Cardiac muscle cell (in vitro differentiated cells and primary cell): ENCODE data around the gene POU6F2. TPM values are rescaled to one million over a fixed set of nuclear protein-coding genes. Genes with fewer than 3 reads are reported as not detected.

Source experiments
- DNase-seq, 2 donors: peaks; one replicate each; pipeline versions ENCODE4 v3.0.0 to v3.0.0-alpha.2; 2010 to 2017; ENCODE audit warnings: low read depth in 1 of 2, low spot score in 1 of 2
- H3K27ac ChIP-seq: fragments of 200-600 bp; sonication (generic); 2 replicates; pipeline ENCODE4 v1.5.1; 2016
- H3K27me3 ChIP-seq: fragments of 200-600 bp; sonication (generic); 2 replicates; pipeline ENCODE4 v1.6.0; 2016; ENCODE audit warnings: control low read depth
- H3K36me3 ChIP-seq: fragments of 200-600 bp; sonication (generic); 2 replicates; pipeline ENCODE4 v1.5.1; 2016; ENCODE audit warnings: control low read depth
- H3K4me1 ChIP-seq: fragments of 200-600 bp; sonication (generic); 2 replicates; pipeline ENCODE4 v1.8.1; 2017; ENCODE audit warnings: low read depth, mild to moderate bottlenecking, mixed run types
- H3K4me3 ChIP-seq: fragments of 200-600 bp; sonication (generic); 2 replicates; pipeline ENCODE4 v1.5.1; 2016; ENCODE audit warnings: mild to moderate bottlenecking
- H3K9me3 ChIP-seq: fragments of 200-600 bp; sonication (generic); 2 replicates; pipeline ENCODE4 v1.5.1; 2017; ENCODE audit warnings: low read depth, mild to moderate bottlenecking, control low read depth
- CTCF ChIP-seq: IDR thresholded peaks from 2 replicates; pipeline ENCODE4 v1.5.1; 2012; ENCODE audit warnings: low read depth, mild to moderate bottlenecking, low read length
- polyA plus RNA-seq: library from polyadenylated mRNA; unstranded; fragments of >200 nt; fragmentation: Nextera tagmentation; extraction: Ambion mirVana; gene quantifications from 2 replicates; pipeline ENCODE4 v1.2.1, GENCODE V29; 2016
- total RNA-seq: library from RNA; depleted of rRNA; stranded (reverse); fragments of >200 nt; gene quantifications from 2 replicates; pipeline ENCODE4 v1.2.3, GENCODE V29; 2016

POU6F2 gene
- total and polyA plus RNA-seq, 2 experiments from 2014 or later = 1.7 to 3.6 TPM

DNA sequence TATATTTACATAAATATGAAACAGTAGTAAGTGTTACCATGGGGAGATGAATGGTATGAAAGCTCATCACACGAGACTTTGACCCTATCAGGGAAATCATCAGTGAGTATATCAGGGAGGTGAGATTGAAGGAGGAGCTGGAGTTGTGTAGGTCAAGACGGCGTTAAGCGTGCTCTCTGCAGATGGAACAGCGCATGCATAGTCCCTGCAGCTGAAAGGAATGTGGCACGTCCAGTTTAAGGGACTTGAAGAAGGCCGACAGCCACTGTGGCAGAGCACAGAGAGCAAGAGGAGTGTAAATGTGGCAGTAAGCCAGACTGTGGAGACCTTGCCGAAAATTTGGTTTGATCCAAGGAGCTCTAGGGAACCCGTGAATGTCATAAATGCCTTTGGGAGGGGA, 38.9 kb downstream of the POU6F2 start:
- no peak for DNase-seq
- H3K4me1 ChIP-seq = no peaks in the 10 kb centered on the region
- no peak for TF ChIP-seq CTCF
- no peaks in the 10 kb centered on the region for H3K36me3 ChIP-seq
- H3K4me3 ChIP-seq = no peak overlapping the region
- H3K27ac ChIP-seq = no peak overlapping the region
- H3K27me3 ChIP-seq = no peaks in the 10 kb centered on the region
- no peaks in the 10 kb centered on the region for H3K9me3 ChIP-seq

GRCh38 chr7:39017369-39017915, 39.7 kb downstream of the POU6F2 start:
- Histone ChIP-seq H3K9me3 (no peaks in the 10 kb centered on the region), H3K4me3 (no peak overlapping the region), H3K27me3 (no peaks in the 10 kb centered on the region), H3K4me1 (no peaks in the 10 kb centered on the region), H3K27ac (no peak overlapping the region), H3K36me3 (no peaks in the 10 kb centered on the region)
- no peak for TF ChIP-seq CTCF
- no peak for DNase-seq

- DNase-seq = no peak
- Histone ChIP-seq H3K27ac (no peak overlapping the region), H3K36me3 (no peaks in the 10 kb centered on the region), H3K4me1 (no peaks in the 10 kb centered on the region), H3K27me3 (no peaks in the 10 kb centered on the region), H3K9me3 (no peaks in the 10 kb centered on the region), H3K4me3 (no peak overlapping the region)
- TF ChIP-seq CTCF = no peak
Observed at GRCh38 chr7:39022796-39023195, 45.1 kb downstream of the POU6F2 start.

DNA sequence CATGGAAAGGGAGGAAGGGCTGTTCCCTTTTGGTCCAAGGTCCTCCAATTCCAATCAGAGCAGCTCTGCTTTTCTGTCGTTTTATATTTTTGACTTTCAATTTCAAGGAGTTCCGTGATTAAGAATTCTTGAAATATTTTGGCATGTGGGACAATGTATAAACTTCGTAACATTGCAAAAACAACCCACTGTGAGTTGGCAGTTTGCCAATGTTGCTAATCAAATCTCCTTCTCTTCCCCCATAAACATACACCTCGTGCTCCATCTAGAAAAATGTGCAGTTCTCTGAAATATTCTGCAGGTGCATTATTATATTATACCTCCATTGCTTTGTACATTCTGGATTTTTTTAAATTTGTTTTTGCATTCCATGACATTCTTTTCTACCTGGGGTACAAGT, 49.8 kb downstream of the POU6F2 start:
- DNase-seq = peak in 1 of 2 donors; percentile 6
- Histone ChIP-seq H3K36me3 (no peaks in the 10 kb centered on the region), H3K27ac (no peak overlapping the region), H3K9me3 (no peaks in the 10 kb centered on the region), H3K27me3 (no peaks in the 10 kb centered on the region), H3K4me1 (no peaks in the 10 kb centered on the region), H3K4me3 (no peak overlapping the region)
- no peak for TF ChIP-seq CTCF

DNA sequence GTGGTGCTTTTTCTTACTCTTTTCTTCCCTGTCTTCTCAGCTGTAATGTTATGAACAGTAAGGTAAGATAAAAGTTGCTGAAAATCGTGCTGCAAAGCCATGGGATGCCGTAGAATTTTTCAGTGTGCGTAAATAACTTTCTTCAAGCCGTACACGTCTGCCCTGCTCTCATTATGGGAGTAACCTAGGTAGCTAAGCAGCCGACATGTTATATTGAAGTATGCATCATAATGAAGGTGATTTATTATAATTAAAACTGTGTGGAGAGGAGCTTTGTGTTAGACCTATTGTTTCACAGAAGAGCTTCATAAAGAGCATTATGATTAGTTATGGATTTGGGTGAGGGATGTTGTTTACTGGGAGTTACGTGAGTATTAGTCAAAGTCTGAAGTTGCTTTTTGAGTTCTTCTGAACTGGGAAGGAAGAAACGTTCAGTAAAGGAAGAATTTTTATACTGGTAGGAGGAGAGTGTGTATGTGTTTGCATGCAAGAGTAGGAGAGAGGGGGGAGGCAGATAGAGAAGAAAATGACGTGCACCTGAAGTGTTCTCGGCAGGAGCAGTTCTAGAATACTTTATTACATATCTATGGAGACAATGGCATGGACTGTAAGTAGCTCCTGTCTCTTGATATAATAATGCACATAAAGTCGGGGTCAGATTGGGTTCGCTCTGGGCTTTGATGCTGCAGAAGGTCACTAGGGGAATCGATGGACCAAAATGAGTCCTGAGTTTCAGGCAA, 56.3 kb downstream of the POU6F2 start:
- Histone ChIP-seq H3K27ac (no peak overlapping the region), H3K36me3 (no peaks in the 10 kb centered on the region), H3K9me3 (no peaks in the 10 kb centered on the region), H3K4me1 (no peaks in the 10 kb centered on the region), H3K27me3 (no peaks in the 10 kb centered on the region), H3K4me3 (no peak overlapping the region)
- TF ChIP-seq CTCF = no peak
- no peak for DNase-seq
